NCI-H1694 treated with DMSO at 0.1 percent for 48 hours (cell line): ENCODE results near the gene TUBD1.
A peak's percentile ranks its signal among the peaks of the same experiment; 100 is the strongest.
"Not testable (repeated sequence)": the region's sequence is repeated elsewhere in the genome, so short reads cannot be mapped to it uniquely, and the experiment has no call there.

ENCODE experiments used
- DNase-seq: peaks from one replicate; lab custom pipeline; 2025; lab: John Stamatoyannopoulos, UW

The TUBD1 gene, protein sequence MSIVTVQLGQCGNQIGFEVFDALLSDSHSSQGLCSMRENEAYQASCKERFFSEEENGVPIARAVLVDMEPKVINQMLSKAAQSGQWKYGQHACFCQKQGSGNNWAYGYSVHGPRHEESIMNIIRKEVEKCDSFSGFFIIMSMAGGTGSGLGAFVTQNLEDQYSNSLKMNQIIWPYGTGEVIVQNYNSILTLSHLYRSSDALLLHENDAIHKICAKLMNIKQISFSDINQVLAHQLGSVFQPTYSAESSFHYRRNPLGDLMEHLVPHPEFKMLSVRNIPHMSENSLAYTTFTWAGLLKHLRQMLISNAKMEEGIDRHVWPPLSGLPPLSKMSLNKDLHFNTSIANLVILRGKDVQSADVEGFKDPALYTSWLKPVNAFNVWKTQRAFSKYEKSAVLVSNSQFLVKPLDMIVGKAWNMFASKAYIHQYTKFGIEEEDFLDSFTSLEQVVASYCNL

DNA sequence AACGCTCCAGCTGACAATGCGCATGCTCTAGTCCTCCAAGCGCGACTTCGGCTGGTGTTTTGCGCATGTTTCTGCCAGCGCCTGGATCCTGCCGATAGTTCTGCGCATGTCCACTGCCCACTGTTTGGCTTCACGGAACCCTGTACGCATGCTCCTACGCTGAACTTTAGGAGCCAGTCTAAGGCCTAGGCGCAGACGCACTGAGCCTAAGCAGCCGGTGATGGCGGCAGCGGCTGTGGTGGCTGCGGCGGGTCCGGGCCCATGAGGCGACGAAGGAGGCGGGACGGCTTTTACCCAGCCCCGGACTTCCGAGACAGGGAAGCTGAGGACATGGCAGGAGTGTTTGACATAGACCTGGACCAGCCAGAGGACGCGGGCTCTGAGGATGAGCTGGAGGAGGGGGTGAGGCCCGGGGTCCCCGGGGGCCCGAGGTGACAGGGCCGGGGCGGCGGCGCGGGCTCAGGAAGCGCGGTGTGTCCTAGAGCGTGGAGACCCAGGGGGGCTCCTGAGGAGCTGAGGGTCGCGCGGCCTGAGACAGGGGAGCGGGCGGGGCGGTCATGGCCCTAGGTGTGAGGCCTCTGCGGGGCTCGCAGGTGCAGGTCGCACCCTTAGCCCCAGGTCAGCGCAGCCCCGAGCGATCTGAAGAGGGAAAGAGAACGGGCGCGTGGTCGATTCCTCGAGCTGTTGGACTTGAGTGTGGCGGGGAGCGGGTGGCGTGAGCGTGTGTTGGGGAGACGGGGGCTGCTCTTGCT lies at the start of gene TUBD1, which contains the start of gene RPS6KB1:
TSS of gene TUBD1 (minus strand) at position 20 of the 752 bp plus-strand sequence. CDS start 1,941 bp downstream, outside the sequence.
TSS of gene RPS6KB1 (plus strand) at position 198 of the 752 bp plus-strand sequence. CDS start at position 262, 64 bp downstream.
- DNase-seq: peak; percentile 99

DNA sequence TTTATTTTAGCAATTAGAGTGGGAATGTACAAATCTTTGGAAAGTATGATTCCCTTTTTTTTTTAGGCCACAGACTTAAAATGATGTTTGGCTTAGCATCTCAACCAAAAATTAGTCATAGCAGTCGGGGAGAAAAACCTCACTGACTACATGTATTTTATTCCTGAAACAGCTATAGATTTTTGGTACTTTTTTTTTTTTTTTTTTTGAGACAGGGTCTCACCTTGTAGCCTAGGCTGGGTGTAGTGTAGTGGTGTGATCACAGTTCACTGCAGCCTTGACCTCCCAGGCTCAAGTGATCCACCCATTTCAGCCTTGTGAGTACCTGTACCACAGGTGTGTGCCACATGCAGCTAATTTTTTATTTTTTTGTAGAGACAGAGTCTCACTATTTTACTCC lies 48.4 kb upstream of the TUBD1 start:
- no peak for DNase-seq

DNA sequence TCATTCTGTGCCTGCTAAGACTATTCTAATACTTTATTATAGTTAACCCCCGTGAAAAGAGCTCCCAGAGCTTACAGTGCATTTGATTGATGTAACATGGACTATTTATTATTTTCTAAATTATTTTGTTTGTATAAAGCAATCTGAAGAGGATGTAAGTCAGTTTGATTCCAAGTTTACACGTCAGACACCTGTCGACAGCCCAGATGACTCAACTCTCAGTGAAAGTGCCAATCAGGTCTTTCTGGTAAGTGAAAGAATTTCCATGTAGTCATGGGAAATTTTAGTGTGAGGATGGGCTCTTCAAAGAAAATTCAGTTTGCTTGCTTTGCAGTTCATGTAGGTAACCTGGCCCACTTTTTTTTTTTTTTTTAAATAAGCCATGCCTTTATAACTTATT lies 48.0 kb upstream of the TUBD1 start:
- not testable (repeated sequence) for DNase-seq

DNA sequence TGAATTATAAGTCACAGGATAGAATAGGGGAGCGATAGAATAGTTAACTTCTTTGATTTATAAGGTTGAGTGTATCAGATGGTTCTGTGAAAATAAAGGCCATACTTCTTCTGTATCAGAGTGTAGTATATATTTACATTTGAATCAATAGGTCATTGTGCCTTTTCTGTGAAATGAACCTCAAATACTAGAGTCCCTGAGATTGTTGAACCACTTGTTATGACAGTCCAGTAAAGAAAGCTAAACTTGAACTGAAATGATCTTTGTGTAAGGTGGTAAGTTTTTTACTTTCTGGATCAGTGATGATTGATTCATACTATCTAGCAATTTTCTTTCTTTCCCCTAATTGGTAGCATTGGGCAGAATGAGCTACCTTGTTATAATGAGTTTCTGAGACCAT lies 40.6 kb upstream of the TUBD1 start:
- DNase-seq: not testable (repeated sequence)

DNA sequence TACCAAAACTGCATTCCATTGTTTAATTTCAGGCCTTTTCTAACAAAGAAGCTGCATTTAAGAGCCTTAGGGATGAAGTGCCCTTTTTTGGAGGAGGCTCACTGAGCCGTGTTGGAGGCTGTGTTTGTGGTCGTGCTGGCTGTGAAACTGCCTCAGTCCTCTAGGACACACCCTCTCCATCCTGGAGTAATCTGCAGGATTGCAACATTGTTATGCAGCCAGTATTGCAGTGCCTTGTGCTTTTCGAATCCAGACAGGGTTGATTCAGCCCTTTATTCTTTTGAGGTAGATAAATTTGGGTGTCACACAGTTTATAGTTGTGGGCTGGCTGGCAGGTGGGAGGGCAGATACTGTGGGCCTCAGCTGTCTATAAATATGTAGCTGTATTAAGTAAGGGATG lies 38.0 kb upstream of the TUBD1 start:
- not testable (repeated sequence) for DNase-seq

DNA sequence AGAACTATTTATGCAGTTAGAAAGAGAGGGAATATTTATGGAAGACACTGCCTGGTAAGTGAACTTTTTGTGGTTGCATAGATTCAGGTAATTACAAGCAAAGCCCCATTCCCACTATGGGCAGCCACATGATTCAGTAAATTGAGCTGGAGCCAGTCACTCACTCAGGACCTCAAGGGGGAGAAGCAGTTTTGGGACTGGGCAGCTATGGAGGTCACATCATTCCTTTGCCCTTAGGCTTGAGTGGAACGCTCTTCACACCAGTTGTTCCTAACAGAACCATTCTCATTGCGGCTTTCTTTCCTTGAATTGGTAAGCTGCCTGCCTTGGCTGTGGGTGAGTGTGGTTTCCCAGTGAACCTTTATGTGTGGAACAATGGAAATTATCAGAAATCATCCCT lies 37.4 kb upstream of the TUBD1 start:
- not testable (repeated sequence) for DNase-seq

DNA sequence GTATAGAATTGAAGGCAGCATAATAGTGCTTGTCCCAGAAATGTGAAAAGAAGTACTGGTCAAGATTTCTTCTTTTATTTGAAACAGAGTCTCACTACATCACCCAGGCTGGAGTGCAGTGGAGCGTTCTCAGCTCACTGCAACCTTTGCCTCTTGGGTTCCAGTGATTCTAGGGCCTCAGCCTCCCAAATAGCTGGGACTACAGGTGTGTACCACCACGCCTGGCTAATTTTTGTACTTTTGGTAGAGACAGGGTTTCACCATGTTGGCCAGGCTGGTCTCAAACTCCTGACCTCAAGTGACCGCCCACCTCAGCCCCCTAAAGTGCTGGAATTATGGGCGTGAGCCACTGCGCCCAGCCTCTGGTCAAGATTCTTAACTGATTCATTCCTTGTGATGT lies 27.9 kb upstream of the TUBD1 start:
- not testable (repeated sequence) for DNase-seq

DNA sequence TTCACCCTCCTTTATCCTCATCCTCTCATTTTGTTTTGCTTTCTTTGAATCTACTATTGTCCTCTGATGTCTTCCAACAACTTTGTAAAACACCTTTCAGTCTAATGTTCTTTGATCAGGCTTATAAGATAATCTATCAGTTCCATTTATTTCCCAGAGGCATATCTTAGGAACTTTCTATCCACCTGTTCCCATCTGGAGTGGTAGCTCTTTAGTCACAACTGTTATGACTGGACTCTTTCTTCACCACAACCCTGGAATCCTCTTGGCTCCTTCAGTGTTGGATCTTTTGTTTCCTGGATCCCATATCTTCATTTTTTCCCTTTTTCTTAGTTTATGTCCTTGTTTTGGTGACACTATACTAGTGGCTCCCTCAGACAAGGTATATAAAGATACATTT lies 23.7 kb upstream of the TUBD1 start:
- no peak for DNase-seq

DNA sequence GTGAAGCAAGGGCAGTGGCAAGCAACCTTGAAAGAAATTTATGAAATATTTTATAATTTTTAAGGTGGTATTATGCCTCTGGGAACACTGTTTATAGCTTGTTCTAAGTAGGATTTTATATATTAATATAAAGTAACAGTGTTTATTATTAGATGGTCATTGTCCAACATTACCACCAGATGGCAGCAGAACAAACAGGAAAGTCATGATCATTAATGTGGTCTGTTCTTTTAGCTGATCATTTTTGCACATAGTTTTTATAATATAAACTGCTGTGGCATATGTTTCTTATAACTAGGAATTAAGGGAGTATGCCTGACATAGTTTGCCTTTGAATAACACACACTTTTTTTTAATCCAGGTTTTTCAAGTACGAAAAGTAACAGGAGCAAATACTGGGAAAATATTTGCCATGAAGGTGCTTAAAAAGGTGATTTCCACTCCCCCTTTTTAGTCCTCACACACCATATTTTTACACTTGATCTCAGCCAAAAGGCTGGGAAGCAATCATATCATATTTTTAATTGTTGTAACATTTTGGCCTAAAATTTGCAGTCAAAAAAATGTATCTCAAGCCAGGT lies 21.6 kb upstream of the TUBD1 start:
- peak; percentile 63 for DNase-seq

DNA sequence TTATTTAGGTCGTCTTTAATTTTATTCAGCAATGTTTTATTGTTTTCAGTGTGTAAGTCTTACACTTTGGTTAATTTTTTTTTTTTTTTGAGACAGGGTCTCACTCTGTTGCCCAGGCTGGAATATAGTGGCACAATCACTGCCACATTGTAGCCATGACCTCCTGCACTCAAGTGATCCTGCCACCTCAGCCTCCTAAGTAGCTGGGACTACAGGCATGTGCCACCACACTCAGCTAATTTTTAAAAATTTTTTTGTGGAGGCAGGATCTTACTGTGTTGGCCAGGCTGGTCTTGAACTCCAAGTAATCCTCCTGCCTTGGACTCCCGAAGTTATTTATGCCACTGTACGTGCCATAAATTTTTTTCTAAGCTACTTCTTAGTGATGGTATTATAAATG lies 14.7 kb upstream of the TUBD1 start:
- DNase-seq: no peak

DNA sequence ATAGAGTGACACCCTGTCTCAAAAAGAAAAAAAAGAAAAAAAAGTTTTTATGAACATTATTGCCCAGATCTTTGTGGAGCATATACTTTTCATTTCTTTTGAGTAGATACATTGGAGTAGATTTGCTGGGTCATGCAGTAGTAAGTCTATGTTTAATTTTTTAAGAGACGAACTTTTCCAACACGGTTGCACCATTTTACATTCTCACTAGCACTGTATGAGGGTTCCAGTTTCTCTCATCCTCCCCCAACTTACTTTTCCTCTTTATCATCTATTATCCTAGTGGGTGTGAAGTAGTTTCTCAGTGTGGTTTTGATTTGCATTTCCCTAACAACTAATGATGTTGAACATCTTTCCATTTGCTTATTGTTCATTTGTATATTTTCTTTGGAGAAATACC lies 10.7 kb upstream of the TUBD1 start:
- DNase-seq: no peak

DNA sequence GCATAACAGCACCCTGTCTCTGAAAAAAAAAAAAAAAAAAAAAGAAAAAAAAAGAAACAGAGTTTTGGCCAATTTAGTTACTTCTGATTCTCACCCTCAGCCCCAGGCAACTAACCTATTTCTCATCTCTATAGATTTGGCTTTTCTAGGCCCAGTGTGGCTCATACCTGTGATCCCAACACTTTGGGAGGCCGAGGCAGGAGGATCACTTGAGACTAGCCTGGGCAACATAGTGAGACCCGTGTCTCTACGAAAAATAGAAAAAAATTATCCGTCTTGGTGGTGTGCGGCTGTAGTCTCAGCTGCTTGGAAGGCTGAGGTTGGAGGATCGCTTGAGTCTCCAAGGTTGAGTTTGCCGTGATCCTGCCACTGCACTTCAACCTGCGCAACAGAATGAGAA lies 8.9 kb upstream of the TUBD1 start:
- DNase-seq: no peak

DNA sequence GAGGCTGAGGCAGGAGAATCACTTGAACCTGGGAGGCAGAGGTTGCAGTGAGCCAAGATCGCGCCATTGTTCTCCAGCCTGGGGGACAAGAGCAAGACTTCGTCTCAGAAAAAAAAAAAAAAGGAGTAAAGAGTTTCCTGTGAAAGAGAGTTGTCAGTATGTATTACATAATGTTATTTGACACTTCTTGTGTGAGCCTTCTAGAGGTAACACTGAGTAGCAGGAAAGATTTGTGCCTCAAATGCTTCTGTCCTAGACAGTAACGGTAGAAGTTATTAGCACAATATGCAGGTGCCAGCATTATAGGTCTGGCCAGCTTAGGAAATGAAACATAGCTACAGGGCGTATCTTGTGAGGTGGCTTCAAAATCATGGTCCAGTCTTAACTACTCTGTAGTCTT lies 6.4 kb upstream of the TUBD1 start:
- no peak for DNase-seq

DNA sequence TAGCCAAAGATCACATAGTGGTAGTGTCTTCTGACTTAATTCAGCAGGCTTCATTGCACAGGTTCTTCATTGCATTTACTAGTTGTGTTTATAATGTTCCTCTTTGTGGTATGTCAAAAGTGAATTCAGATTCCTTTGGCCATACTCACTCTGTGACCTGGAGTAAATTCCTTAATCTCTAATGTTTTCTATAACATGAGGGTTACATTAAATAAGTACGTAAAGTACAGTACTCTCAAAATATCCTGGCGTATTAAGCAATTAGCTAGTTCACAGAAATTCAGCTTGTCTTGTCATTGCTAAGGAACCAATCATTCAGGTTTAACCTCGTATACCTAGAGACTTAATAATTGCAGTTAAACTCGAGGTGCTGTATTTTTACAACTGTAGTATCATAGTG lies 4.3 kb upstream of the TUBD1 start:
- DNase-seq: no peak

DNA sequence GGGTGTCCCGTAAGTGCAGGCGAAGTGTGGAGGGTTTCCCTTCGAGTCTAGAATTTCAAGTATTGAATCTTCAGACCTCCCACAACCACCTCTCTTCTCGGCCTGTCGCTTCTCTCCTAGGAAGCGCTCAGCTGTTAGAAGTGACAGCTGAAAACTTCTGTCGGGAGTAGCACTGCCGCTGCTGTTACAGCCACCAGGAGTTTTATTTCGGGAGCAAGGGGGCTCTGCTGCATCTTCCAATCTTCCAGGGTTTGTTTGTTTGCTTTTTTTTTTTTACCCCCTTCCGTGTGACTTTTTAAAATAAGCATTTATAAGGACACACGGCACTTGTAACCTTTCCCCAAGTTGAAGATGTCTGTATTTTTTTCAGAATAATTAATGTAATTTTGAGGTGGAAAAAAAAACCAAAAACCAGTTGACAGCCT lies 945 bp upstream of the TUBD1 start:
- DNase-seq: peak; percentile 8

DNA sequence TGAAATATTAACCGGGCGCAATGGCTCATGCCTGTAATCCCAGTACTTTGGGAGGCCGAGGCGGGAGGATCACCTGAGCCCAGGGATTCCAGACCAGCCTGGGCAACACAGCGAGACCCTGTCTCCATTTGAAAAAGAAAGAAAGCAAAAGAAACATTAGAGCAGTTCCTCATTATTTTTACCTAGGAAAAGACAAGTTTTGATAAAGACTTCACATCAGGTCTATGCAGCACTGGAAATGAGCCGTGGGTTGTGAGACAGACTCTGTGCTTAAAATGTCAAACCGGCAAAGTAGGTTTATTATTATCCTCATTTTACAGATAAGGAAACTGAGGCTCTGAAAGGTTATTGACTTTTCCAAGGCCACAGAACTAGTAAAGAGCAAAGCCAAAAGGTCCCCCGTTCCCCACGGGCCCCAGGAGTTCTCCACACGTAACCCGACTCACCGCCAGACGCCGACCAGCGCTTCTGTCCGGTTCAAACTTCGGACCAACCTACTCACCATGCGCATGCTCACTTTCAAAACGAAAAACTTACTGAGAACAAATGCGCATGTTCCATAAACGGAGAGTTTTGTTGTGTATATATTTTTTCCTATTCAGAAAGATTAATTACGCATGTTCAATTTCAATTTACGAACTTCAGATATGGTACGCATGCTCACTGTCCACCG lies 356 bp downstream of the TUBD1 start:
- no peak for DNase-seq

DNA sequence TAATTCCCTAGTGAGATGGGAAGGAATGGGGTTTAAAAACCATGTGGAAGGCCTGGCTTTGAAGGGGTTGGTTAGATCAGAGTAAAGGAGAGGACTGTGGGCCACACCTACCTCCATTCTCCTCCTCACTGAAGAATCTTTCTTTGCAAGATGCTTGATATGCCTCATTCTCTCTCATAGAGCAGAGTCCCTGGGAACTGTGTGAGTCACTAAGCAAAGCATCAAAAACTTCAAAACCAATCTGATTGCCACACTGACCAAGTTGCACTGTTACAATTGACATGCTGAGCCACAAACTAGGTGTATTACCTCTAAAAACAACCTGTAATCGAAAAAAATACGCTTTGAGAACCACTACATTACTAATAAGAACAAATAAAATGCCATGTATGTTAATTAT lies 2.0 kb downstream of the TUBD1 start:
- DNase-seq: no peak

DNA sequence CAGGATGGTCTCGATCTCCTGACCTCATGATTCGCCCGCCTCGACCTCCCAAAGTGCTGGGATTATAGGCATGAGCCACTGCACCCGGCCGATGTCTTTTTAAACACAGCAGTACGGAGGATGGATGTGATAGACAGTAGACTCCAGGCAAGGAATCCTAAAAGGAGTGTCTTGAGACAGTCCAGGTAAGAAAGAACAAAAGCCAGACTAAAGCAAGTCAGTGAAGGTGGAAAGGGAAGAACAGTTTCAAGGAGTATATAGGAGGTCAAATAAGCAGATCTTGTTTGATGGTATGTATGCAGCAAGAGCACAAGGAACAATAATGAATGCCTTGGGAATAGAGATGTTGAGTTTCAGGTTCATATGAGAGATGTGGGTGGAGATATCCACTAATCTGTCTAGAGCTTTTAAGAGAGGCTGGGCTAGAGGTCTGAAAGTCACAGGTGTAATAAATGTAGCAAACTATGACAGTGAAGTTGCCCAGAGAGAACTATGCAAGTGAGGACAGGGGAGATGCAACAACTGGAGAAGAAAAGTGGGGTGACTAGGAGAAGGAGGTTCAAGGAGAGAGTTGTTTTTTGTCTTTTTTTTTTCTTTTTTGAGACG lies 4.5 kb downstream of the TUBD1 start:
- no peak for DNase-seq

DNA sequence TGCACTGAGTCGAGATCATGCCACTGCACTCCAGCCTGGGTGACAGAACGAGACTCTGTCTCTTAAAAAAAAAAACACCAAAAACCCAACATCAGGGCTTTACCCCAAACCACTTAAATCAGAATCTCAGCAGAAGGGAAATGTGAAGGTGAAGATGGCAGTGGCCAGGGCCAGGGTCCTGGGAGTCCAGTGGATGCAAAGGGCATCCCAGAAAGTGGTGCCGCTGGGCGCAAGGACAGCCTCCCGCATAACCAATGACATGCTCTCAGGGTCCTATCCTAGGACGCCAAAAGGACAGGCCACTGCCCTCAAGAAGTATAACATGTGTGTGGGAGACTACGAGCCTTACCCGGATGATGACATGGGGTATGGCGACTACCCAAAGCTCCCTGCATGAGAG lies 7.9 kb downstream of the TUBD1 start:
- DNase-seq: no peak

DNA sequence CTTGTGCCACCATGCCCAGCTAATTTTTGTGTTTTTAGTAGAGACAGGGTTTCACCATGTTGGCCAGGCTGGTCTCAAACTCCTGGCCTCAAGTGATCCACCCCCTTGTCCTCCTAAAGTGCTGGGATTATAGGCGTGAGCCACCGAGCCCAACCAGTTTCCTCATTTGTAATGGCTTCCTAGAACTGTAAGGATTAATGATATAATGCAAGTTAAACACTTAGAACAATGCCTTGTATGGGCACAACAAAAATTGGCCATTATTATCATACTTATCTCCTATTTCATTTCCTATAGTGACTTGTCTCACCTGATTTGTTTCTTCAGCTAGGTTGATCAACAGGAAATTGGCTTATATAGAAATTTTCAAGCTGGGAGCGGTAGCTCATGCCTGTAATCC lies 14.1 kb downstream of the TUBD1 start:
- DNase-seq: no peak

DNA sequence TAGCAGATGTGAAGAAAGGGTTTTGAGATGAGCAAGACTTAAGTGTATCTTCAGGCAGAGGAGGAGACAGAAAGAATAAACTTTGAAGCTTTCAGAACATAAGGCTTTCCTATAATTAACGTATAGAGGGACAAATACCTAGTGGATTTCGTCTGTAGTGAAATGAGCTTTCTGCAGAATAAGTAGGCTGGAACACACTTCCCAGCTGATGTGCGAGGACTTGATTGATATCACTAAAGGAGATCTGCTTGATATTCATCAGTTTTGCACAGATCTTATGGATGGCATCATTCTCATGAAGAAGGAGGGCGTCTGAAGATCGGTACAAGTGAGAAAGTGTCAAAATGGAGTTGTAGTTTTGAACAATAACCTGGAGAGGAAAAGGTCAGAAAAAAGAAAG lies 14.8 kb downstream of the TUBD1 start:
- no peak for DNase-seq

DNA sequence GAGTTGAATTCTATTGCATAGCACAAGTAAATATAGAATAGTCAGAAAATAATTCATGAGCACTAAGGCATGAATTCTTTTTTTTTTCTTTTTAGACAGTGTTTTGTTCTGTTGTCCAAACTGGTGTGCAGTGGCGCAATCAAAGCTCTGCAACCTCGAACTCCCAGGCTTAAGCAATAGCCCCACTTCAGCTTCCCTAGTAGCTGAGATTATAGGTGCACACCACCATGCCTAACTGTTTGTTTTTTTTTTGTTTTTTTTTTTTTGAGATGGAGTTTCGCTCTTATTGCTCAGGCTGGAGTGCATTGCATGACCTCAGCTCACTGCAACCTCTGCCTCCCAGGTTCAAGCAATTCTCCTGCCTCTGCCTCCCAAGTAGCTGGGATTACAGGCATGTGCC lies 16.6 kb downstream of the TUBD1 start:
- DNase-seq: no peak
